B cell (primary cell): ENCODE data around the gene CLEC19A. TPM values are rescaled to one million over a fixed set of nuclear protein-coding genes. Genes with fewer than 3 reads are reported as not detected.

Experiments
- ATAC-seq: fragments of 200-7000 bp; cut with Tn5 transposase; one replicate; pipeline ENCODE4 v1.10.0; 2021; ENCODE audit warnings: low read depth, mild to moderate bottlenecking, moderate number of reproducible peaks, moderate library complexity
- CTCF ChIA-PET: fragments of 350-600 bp; sonication (Branson Sonifier 250); formaldehyde crosslinking; loops from one replicate; lab custom pipeline; 2021; ENCODE audit warnings: antibody characterized with exemption, inconsistent platforms; lab: Charles Lee
- POLR2A ChIA-PET: fragments of 350-600 bp; sonication (Branson Sonifier 250); formaldehyde crosslinking; loops from one replicate; lab custom pipeline; 2021; ENCODE audit warnings: antibody characterized with exemption; lab: Charles Lee
- DNase-seq: peaks from one replicate; pipeline ENCODE4 v3.0.0; 2013
- H2AFZ ChIP-seq: 2 replicates; pipeline ENCODE4 v1.6.1; 2012; ENCODE audit warnings: mild to moderate bottlenecking, low read depth, low read length; ENCODE audit not compliant: insufficient read depth, poor library complexity, severe bottlenecking
- H3K27ac ChIP-seq, 2 donors: 1 replicate in 1 of 2; 2 replicates in 1 of 2; pipeline ENCODE4 v1.5.1; 2012 to 2013; ENCODE audit warnings: low read length in 2 of 2, mild to moderate bottlenecking in 2 of 2, moderate library complexity in 1 of 2
- H3K27me3 ChIP-seq, 4 experiments: fragments of 200-600 bp in 1 of 4; sonication (generic) in 1 of 4; replicated peaks in 1 of 4; 1 replicate in 2 of 4; 2 replicates in 2 of 4; pipeline versions ENCODE4 v1.6.1 to v1.7.0; 2013 to 2016; ENCODE audit warnings: low read length in 3 of 4, mild to moderate bottlenecking in 2 of 4, mixed read lengths in 1 of 4, moderate library complexity in 1 of 4; ENCODE audit not compliant: insufficient read depth in 4 of 4, control insufficient read depth in 3 of 4; ENCODE audit errors: control extremely low read depth in 1 of 4
- H3K36me3 ChIP-seq, 2 experiments: replicated peaks in 1 of 2; 1 replicate in 1 of 2; 2 replicates in 1 of 2; pipeline versions ENCODE4 v1.6.1 to v1.7.1; 2013; ENCODE audit warnings: low read length in 1 of 2; ENCODE audit not compliant: insufficient read depth in 2 of 2, control insufficient read depth in 1 of 2; ENCODE audit errors: control extremely low read depth in 1 of 2, extremely low read depth in 1 of 2
- H3K4me1 ChIP-seq, 2 donors: fragments of 200-600 bp in 1 of 2; sonication (generic) in 1 of 2; 1 replicate in 1 of 2; 2 replicates in 1 of 2; pipeline versions ENCODE4 v1.5.1 to v1.6.1; 2013 to 2017; ENCODE audit warnings: low read length in 2 of 2; ENCODE audit not compliant: control insufficient read depth in 2 of 2, insufficient read depth in 2 of 2
- H3K4me2 ChIP-seq: replicated peaks from 2 replicates; pipeline ENCODE3; 2012; ENCODE audit warnings: mild to moderate bottlenecking, low read depth, low read length; ENCODE audit not compliant: poor library complexity, severe bottlenecking
- H3K4me3 ChIP-seq, 5 experiments: fragments of 200-600 bp in 1 of 5; sonication (generic) in 1 of 5; 1 replicate in 3 of 5; 2 replicates in 2 of 5; pipeline versions ENCODE4 v1.5.1 to v1.7.0; 2011 to 2016; ENCODE audit warnings: low read length in 4 of 5, mild to moderate bottlenecking in 4 of 5, low read depth in 2 of 5, control low read depth in 1 of 5, moderate library complexity in 1 of 5; ENCODE audit not compliant: insufficient read depth in 1 of 5; ENCODE audit errors: control extremely low read depth in 1 of 5, extremely low read depth in 1 of 5
- H3K79me2 ChIP-seq: fragments of 200-600 bp; sonication (generic); one replicate; pipeline ENCODE4 v1.6.0; 2016; ENCODE audit warnings: low read length; ENCODE audit not compliant: control insufficient read depth, insufficient read depth
- H3K9ac ChIP-seq: fragments of 200-600 bp; sonication (generic); 2 replicates; pipeline ENCODE4 v1.6.1; 2017; ENCODE audit warnings: mild to moderate bottlenecking, low read length, moderate library complexity
- H3K9me3 ChIP-seq, 3 donors: one replicate each; pipeline versions ENCODE4 v1.6.1 to v1.7.1; 2013; ENCODE audit warnings: low read length in 2 of 3; ENCODE audit not compliant: control insufficient read depth in 2 of 3, insufficient read depth in 1 of 3; ENCODE audit errors: control extremely low read depth in 1 of 3
- H4K20me1 ChIP-seq: 2 replicates; pipeline ENCODE4 v1.6.0; 2012; ENCODE audit warnings: mild to moderate bottlenecking, low read length; ENCODE audit not compliant: insufficient read depth, control insufficient read depth, poor library complexity, severe bottlenecking
- H3K27ac Mint-ChIP-seq: one replicate; pipeline ENCODE4 v1.8.0; 2021; ENCODE audit warnings: mixed read lengths
- H3K27me3 Mint-ChIP-seq: one replicate; pipeline ENCODE4 v1.8.0; 2021; ENCODE audit warnings: mixed read lengths
- H3K4me1 Mint-ChIP-seq: one replicate; pipeline ENCODE4 v1.8.0; 2021; ENCODE audit warnings: mixed read lengths
- H3K4me3 Mint-ChIP-seq: one replicate; pipeline ENCODE4 v1.8.0; 2021; ENCODE audit warnings: mixed read lengths
- H3K9me3 Mint-ChIP-seq: one replicate; pipeline ENCODE4 v1.8.0; 2022; ENCODE audit warnings: mixed read lengths; ENCODE audit not compliant: insufficient read depth
- CTCF ChIP-seq: fragments of 200-600 bp; IDR thresholded peaks from one replicate; pipeline ENCODE4 v1.8.0; 2022; ENCODE audit warnings: antibody characterized with exemption, mild to moderate bottlenecking
- EZH2 ChIP-seq: IDR thresholded peaks from 2 replicates; pipeline ENCODE4 v1.6.1; 2012; ENCODE audit warnings: borderline replicate concordance, low read depth, mild to moderate bottlenecking, moderate library complexity, low read length; ENCODE audit not compliant: insufficient read depth, poor library complexity, severe bottlenecking
- WGBS: methylation state at CpG from one replicate; pipeline ENCODE4 v1.1.5; 2013; ENCODE audit warnings: missing lambda C conversion rate; ENCODE audit not compliant: insufficient coverage; 5-methylcytosine and 5-hydroxymethylcytosine counted together
- intact Hi-C: fragments of 100-400 bp; cut with micrococcal nuclease; formaldehyde crosslinking; loops from one replicate; pipeline ENCODE4 v1.10.0; 2022
- polyA plus RNA-seq: library from polyadenylated mRNA; depleted of rRNA; stranded (reverse); fragments of >200 nt; gene quantifications from 2 replicates; pipeline ENCODE4 v1.2.3, GENCODE V29; 2012
- total RNA-seq, 2 donors: library from RNA; stranded (reverse); fragments of 120-200 nt in 1 of 2; gene quantifications; 1 replicate in 1 of 2; 2 replicates in 1 of 2; pipeline versions ENCODE4 v1.2.3 to v1.2.4, GENCODE V29; 2013 to 2022

CLEC19A gene
- total and polyA plus RNA-seq, 2 donors (not counting 1 experiment from before 2014, with no cell fraction given) = not detected

- Histone ChIP-seq H2AFZ (no peak overlapping the region), H3K79me2 (no peaks in the 10 kb centered on the region), H4K20me1 (no peaks in the 10 kb centered on the region), H3K4me1 (peaks cover 11 to 14% of the 10 kb centered on the region in 2 donors), H3K27ac (no peak overlapping the region), H3K4me2 (no peak overlapping the region), H3K9me3 (no peaks in the 10 kb centered on the region), H3K36me3 (no peaks in the 10 kb centered on the region), H3K27me3 (no peaks in the 10 kb centered on the region), H3K4me3 (no peak overlapping the region), H3K9ac (no peak overlapping the region)
- WGBS = no CpG with 5 or more reads among the region's 2 CpGs
- no peak for DNase-seq
- ChIA-PET POLR2A (interaction anchor here (1.3 kb wide), 1 partner anchor 12 kb away, joined by 3 read pairs; no protein-coding TSS in a partner anchor), CTCF (no interaction called here)
- no peak for ATAC-seq
- H3K27ac Mint-ChIP-seq = no peak overlapping the region
- H3K27me3 Mint-ChIP-seq = peaks cover under 1% of the 10 kb centered on the region
- peaks cover 18% of the 10 kb centered on the region for H3K4me1 Mint-ChIP-seq
- H3K9me3 Mint-ChIP-seq = no peaks in the 10 kb centered on the region
- TF ChIP-seq EZH2 (no peak), CTCF (no peak)
- intact Hi-C loops = no loop called here
- H3K4me3 Mint-ChIP-seq = no peak overlapping the region
Measured at GRCh38 chr16:19295393-19295792, 9.9 kb downstream of the CLEC19A start.

- ATAC-seq (no peak), DNase-seq (no peak)
- no peak overlapping the region for H3K4me2 ChIP-seq
- Mint-ChIP-seq H3K4me3 (no peak overlapping the region), H3K4me1 (peaks cover 18% of the 10 kb centered on the region), H3K27me3 (peaks cover 4% of the 10 kb centered on the region), H3K9me3 (no peaks in the 10 kb centered on the region), H3K27ac (no peak overlapping the region)
- H2AFZ ChIP-seq = no peak overlapping the region
- no peaks in the 10 kb centered on the region for H3K27me3 ChIP-seq
- no peaks in the 10 kb centered on the region for H3K79me2 ChIP-seq
- TF ChIP-seq CTCF (no peak), EZH2 (no peak)
- no peaks in the 10 kb centered on the region for H3K36me3 ChIP-seq
- no peak overlapping the region for H3K4me3 ChIP-seq
- ChIA-PET CTCF (no interaction called here), POLR2A (no interaction called here)
- intact Hi-C loops = no loop called here
- no peaks in the 10 kb centered on the region for H4K20me1 ChIP-seq
- H3K9ac ChIP-seq = no peak overlapping the region
- H3K4me1 ChIP-seq = peaks cover 11 to 14% of the 10 kb centered on the region in 2 donors
- no CpG with 5 or more reads among the region's 1 CpG for WGBS
- H3K9me3 ChIP-seq = no peaks in the 10 kb centered on the region
- no peak overlapping the region for H3K27ac ChIP-seq
Measured at GRCh38 chr16:19297454-19297853, 11.9 kb downstream of the CLEC19A start.
